Activated CD8-positive, alpha-beta memory T cell treated with anti-CD3 and anti-CD28 coated beads, Interleukin-2, amount 50 U/mL, for 4 hours (primary cell): ENCODE data around the gene DHRS7.
A peak's percentile ranks its signal among the peaks of the same experiment; 100 is the strongest.

Experiments used
- DNase-seq: peaks from one replicate; pipeline ENCODE4 v3.0.0-alpha.2; 2020

Gene DHRS7, protein sequence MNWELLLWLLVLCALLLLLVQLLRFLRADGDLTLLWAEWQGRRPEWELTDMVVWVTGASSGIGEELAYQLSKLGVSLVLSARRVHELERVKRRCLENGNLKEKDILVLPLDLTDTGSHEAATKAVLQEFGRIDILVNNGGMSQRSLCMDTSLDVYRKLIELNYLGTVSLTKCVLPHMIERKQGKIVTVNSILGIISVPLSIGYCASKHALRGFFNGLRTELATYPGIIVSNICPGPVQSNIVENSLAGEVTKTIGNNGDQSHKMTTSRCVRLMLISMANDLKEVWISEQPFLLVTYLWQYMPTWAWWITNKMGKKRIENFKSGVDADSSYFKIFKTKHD

DNA sequence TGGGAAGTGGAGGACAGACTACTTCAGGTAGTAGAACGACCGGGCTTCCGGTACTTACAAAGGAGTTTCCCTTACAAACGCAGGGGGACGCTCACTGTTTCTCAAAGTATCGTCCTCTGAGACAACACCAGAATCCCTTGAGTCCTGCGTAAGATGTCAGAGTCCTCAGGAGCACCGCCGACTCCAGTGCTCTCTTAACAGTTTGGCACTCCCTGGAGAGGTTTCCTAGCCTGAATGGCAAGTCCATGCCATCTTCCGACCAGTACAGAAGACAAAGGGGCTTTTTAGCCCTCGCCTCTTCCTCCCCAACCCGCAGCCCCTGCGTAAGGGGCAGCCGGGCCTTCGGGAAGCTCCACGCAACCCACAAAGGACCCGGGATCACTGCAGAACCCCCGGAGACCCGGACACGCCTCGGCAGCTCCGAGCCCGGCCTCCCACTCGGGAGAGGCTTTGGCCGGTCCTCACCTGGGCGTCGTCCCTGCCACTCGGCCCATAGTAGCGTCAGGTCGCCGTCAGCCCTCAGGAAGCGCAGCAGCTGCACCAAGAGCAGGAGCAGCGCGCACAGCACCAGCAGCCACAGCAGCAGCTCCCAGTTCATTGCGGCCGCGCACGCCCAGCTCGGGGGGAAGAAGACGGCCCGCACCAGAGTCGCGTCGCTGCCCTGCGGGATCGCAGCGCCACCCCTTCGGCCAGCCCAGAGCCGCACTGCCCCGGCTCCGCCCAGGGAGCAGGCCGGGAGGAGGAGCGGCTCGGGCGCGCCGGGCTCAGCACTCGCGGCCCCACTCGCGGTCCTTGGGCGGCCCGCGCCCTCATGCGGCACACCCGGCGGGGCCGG, at the start of gene DHRS7:
DHRS7 (minus strand) TSS at position 687 of the 835 bp plus-strand sequence; CDS start at position 598, 89 bp downstream.
- DNase-seq, result peak; percentile 60

DNA sequence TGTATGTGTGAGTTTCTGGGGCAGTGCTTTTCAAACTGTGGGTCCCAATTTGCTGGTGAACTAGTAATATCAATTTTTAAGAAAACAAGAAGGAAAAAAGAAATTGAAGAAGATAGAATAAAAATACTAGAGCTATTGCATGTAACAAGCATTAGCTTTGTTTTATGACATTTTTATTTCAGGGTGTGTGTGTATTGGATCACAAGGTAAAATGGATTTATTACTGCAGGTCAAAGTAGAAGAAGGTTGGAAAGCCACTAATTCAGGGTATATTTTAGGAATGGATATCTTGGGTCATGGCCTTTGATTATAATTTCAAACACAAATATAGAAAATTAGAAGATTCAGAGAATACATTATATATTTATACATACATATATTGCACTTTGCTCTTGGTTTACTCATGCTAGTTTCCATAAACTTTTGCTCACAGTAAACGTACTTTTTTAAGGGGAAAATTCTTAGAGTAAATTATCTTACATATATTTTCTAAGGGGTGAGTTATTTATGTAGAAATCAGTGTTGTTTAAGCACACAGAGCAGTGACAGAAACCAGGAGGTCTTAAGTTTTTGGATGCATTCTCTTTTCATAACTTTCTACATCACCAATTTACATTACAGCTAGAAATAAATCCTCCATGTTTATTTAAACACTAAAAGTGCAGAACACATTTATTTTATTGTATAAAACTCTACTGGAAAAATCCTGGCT, 49.4 kb upstream of the DHRS7 start:
- no peak for DNase-seq

DNA sequence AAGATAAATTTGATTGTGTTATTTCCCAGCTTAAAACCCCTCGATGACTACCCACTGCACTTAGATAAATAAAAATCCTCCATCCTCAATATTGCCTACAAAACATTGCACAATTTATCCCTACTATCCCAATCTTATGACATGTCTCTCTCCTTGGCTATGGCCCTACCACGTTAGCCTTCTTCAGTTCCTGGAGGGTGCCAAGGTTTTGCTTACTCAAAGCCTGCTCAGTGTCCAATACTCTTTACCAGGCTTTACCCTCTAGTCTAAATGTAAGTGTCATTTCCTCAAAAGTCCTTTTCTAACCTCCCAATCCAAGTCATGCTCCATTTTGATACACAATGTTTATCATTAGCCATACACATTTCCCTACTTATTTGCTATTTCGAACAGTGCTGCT, 48.8 kb upstream of the DHRS7 start:
- DNase-seq, result no peak

DNA sequence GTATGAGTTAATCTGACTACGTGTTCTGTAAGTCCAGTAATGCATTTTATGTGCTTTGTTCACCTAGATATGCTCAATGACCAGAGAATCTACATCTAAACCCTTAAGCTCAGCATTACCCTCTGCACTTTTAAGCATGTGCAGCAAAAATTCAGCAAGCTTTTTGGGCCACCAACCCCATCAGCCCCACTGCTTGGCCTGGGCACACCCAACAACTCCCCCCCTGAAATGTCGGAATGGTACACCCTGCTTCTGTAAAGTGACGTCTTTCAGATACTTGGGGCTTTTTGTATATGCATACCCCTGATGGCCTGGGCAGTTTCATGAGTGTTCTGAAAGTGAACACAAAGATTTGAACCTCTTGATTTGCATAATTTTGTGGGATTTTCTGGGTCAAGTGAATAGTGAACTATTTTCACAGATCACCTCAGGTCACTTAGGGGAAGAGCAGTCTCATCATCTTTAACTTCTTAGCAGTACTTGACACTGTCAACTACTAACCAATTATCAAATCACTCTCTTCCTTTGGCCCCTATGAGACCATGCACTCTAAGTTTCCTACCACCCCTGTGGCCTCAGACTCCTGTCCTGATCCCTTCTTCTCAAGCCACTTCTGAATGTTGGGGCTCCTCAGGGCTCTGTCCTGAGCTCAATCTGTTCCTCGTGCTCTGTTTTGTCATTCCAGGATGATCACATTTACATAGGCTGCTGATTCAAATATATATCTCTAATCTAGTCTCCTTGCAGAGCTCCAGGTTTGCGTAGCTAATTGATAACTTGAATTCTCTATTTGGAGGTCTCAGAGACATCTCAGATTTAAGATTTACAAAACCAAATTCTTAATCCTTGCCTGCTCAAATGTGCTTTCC, 47.5 kb upstream of the DHRS7 start:
- no peak for DNase-seq

DNA sequence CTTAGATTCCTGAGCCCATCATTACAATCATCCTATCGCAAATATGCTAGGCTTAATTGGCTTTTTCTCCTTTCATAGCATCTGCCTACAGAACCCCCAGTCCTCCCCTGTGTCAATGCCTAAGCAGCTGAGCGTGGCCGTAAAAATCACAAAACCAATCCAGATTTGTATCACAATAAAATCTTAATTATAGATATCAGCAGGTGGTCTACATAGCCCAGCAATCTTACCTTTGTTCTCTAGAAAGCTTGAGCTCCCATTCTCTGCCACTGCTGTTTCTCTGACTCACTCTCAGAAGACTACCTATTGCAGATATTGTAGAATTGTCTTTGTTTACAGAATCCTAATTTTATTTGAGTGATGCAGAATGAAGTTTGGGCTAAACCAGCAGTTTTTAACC, 46.0 kb upstream of the DHRS7 start:
- DNase-seq, result no peak

DNA sequence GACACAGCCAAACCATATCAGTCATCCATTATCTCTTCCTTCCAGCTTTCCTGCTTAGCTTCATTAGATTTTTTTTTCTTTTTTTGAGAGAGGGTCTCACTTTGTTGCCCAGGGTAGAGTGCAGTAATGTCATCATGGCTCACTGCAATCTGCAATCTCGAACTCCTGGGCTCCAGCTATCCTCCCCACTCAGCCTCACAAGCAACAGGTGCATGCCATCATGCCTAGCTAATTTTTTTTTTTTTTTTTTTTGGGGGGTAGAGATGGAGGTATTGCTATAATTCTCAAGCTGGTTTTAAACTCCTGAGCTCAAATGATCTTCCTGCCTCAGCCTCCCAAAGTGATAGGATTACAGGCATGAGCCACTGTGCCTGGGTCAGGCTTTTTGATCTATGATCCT, 45.5 kb upstream of the DHRS7 start:
- no peak for DNase-seq

DNA sequence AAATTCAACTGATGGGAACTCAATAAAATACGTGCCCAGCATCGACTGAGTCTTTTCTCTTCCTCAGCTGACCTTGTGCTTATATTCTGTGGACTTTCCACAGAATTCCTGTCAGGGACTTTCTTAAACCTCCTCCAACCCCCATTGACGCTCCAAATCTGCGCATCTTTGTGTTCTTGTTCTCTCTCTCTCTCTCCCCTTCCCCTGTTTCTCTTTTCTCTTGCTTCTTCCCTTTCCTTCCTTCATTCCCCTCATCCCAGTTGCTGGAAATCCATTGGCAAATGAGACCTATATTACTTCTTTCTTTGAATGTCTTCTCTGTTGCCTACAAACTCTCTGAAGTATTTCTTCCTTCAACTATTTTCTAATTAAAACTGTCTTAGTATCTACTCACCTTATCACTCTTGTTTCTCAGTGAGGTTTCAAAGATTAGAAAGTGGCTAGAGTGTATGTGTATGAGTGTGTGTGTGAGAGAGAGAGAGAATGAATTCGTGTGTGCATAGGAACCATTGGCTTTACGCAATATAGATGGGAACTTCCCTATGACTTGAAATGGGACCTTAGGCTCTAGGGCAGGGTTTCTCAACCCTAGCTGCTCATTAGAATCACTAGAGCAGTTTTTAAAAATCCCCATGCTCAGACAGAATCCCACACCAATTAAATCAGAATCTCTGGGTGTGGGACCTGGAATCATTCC, 41.8 kb upstream of the DHRS7 start:
- no peak for DNase-seq

DNA sequence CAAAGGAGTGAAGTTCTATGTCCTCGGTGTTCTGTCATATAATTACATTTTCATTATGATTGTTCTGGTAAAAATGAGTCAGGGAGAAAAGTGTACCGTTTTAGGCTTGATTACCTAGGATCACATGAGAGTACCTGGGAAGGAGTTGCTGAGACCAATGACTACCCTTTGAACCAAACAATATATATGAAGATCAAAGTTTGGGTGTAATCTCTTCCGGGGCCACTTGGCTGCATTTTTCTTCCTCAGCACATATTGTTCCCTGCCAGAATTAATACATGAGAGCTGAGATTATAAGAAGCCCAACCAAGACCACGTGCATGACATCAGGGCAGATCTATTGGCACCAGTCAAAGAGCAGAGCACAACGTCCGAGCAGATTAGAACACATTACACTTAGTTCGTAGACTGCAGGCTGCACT, 41.1 kb upstream of the DHRS7 start:
- no peak for DNase-seq

DNA sequence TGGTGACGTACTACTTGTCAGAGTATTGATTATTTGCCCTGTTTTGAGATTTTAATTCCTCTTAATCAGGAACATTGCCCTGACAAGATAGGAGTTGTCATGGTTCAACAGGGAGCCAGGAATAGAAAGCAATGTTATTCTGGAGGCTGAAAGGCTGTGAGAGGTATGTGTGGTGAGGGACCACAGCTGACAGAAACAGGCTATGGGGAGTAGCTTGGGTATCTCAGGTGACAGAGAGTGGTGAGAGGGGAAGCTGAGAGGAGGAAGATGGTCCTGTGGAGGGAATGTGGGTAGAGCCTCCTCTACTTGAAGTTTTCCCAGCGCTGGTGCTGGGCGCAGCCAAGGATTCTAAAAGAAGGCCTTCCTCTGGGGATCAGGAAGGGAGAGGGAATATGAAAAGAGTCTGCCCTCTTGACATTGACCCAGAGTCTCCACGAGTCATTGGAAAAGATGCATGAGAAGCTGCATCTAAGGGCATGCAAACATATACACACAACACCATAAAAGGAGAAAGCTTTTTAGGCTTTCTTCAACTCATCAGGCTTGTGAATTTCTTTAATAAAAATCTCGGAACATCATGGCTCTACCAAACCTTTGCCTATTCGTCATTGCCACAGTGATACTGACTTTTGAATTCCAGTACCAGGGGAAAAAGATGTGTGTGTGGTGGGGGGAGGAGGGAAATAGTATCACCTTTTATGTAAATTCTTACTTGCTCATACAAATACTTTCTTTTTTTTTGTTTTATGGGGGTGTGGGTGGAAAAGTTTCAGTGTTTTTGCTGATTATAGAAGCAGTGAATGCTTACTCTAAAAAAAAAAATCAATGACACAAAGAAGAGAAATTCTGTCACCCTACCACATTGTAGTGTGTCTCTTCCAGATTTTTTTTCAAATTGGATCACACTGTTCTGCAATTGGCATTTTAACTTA, 39.9 kb upstream of the DHRS7 start:
- no peak for DNase-seq

DNA sequence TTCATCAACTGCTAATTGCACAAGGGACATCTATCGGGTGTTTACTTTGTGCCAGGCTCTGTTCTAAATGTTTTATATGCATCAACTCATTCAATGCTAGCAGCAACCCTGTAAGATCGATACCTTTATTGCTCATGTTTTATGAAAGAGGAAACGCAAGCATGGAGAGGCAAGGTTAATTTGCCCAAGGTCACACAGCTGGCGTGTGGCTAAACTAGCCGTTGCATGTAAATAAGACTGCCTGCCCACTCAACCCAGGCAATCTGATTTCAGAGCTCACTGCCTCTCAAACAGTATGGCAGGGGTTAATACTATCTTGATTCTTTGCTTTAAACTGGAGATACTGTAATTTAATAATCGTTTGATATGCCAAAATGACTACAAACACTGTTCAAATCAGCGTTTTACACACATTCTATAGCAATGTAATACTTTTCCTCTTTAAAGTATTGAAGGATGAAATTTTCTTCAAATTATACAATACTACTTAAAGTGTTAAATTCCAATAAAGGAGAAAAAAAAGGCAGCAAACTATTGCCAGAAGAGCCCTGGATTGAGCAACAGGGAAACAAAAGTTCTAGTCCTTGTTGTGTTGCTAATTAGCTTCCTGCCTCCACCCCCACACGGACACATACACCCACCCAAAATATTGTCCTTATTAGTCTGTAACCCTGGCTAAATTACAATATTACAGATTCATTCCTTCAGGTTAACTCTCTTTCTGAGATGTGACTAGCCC, 39.1 kb upstream of the DHRS7 start:
- DNase-seq, result no peak

DNA sequence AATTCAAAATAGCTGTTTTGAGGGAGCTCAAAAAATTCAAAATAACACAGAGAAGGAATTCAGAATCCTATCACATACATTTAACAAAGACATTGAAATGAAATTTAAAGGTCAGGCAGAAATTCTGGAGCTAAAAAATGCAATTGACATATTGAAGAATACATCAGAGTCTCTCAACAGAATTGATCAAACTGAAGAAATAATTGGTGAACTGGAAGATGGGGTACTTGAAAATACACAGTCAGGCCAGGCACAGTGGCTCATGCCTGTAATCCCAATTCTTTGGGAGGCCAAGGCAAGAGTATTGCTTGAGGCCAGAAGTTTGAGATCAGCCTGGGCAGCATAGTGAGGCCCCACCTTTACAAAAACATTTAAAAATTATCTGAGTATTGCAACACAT, 34.1 kb upstream of the DHRS7 start:
- DNase-seq, result no peak

DNA sequence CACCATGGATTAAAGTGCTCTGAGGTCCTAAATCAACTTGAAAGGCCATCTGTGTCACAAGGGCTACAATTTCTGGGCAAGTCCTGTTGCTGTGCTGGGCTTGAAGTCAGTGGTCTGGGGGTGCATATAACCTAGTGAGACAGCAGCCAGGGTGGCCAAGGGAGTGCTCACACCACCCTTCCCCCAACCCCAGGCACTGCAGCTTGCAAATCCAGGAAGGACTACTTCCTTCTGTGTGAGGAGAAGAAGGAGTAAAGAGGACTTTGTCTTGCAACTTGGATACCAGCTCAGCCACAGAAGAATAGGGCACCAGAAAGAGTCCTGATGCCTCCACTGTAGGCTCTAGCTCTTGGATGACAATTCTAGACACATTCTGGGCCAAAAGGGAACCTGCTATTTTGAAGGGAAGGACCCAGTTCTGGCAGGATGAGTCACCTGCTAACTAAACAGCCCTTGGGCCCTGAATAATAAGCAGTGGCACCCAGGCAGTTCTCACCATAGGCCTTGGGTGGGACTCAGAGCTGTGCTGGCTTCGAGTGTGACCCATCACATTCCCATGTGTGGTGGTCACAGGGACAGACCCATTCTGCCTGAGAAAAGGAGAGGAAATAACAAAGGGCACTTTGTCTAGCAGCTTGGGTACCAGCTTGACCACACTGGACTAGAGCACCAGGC, 32.6 kb upstream of the DHRS7 start:
- no peak for DNase-seq

DNA sequence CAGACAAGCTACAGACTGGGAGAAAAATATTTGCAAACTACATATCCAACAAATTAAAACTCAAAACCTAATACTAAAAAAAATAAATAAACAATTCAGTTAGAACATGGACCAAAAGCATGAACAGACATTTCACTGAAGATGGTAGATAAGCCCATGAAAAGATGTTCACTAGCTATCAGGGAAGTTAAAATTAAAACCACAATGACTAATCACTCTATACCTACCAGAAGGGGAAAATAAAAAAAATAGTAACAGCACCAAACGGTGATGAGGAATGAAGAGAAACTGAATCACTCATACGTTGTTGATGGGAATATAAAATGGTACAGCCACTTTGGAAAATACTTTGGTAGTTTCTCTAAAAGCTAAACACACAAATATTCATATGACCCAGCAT, 31.1 kb upstream of the DHRS7 start:
- DNase-seq, result no peak

DNA sequence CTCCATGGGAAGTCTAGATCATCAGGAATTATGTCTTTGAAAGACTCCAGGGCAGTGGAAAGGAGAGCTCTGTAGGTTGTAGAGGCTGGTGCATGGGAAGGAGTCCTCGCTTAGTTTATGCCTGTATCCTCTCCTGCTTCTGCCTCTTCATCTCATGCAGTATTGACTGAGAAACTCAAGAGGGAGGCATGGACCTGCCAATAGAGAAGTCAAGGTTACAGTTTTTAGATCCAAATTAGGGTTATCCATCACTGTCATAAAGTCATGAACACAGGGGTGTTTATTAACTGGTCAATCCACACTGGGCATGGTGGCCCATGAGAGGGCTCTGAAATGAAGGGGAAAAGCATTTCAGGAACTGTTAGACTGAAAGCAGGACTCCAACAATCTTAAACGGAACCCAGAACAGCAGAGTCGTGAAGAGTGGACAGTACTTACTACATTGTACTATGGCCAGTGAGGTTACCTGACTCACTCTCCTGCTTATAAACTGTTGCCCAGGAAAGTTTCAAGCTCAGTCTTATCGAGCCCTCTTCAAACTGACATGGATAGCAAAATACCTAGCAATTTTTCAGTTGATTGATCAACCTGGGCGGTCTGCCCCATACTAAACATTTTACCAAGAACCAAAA, 30.1 kb upstream of the DHRS7 start:
- no peak for DNase-seq

DNA sequence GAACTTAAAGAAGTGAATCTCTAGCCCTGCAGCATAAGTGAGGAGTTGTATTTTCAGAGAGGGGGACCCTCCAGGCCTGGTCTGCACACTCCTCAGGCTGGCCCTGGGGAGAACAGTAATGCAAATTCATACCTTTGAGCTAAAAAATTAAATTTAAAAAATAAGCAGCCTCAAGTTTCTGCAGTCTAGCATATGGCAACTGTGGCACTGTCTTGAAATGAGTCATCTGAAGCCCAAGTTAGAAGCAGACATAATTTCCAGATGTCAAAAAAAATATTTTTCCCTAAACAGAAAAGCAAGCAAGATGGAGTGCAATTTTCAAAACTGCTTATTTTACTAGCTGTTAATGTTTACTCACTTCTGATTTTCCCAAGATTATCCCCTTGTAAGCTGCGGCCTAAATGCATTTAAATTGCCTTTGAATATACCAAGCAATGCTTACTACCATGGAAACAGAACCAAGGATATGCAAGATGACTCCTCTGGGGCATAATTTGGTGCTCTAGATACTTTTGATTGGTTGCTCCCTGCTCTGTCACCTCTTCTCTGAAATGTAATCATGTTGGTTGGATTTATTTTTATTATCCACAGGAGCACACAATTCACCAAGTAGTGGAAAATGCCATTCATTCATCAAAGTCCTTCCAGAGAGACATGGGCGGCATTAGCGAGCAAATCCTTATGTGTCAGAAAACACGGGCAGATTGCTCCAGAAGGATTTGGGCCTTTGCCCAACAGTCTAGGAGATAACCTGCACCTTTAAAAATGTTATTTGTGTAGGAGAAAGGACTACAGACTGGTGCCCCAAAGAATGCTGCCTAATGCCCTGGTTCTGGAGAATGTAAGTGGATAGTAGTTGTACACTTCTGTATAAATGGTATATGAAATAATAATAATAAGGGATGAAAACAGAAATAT, 25.0 kb upstream of the DHRS7 start:
- DNase-seq, result no peak

DNA sequence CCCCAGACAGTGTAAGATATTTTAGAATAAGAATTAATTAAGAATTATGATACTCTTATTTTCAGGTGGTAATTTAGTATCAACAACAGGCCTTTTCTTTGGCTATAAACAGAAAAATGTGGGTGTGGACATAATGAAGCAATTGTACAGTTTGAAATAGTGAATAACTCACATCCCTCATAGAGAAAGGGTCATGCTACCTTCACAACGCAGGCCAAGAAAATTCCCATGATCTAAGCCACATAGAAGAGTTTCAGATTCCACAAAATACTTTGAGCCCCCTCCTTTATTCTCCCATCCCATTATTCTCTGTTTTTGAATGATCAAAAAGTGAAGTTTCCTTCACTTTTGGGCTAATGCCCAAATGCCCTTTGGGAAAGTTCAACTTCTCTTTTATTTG, 23.5 kb upstream of the DHRS7 start:
- DNase-seq, result no peak

DNA sequence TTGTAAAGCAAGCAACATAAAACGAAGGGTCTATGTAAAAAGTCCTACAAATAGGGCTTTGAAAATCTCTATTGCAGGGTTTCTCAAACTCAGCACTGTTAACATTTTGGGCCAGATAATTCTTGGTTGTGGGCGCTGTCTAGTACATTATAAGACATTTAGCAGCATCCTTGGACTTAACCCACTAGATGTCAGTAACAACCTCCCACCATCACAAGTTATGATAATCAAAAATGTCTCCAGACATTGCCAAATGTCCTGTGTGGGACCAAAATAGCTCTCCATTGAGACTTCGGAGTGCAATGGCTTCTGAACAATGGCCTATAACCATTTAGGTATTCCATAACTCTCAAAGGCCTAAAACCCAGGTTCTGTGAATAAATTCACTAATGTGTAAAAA, 22.9 kb upstream of the DHRS7 start:
- no peak for DNase-seq
